Fibroblast of lung (primary cell): Measurements from ENCODE around the gene RGS10. TPM values are rescaled to one million over a fixed set of nuclear protein-coding genes. Genes with fewer than 3 reads are reported as not detected.

Experiments
- DNase-seq, 2 donors: peaks; one replicate each; pipeline versions ENCODE4 v3.0.0 to v3.0.0-alpha.2; 2010; ENCODE audit warnings: low read depth in 2 of 2
- H2AFZ ChIP-seq: 2 replicates; pipeline ENCODE4 v1.5.1; 2012; ENCODE audit warnings: low read length, control low read depth, inconsistent platforms
- H3K27ac ChIP-seq: 2 replicates; pipeline ENCODE4 v1.5.1; 2011; ENCODE audit warnings: low read length, control low read depth; ENCODE audit not compliant: insufficient read depth
- H3K27me3 ChIP-seq: 2 replicates; pipeline ENCODE4 v1.5.1; 2011; ENCODE audit warnings: mild to moderate bottlenecking, low read length; ENCODE audit not compliant: control insufficient read depth, insufficient read depth
- H3K36me3 ChIP-seq: 2 replicates; pipeline ENCODE4 v1.5.1; 2011; ENCODE audit warnings: low read length; ENCODE audit not compliant: control insufficient read depth, insufficient read depth
- H3K4me1 ChIP-seq: 2 replicates; pipeline ENCODE4 v1.5.1; 2011; ENCODE audit warnings: low read length; ENCODE audit not compliant: control insufficient read depth, insufficient read depth; ENCODE audit errors: extremely low read depth
- H3K4me2 ChIP-seq: 2 replicates; pipeline ENCODE4 v1.5.1; 2011; ENCODE audit warnings: low read length, control low read depth; ENCODE audit not compliant: insufficient read depth; ENCODE audit errors: extremely low read depth
- H3K4me3 ChIP-seq, 4 experiments: fragments of 200-600 bp in 1 of 4; sonication (generic) in 1 of 4; replicated peaks in 1 of 4; 2 replicates each; pipeline ENCODE4 v1.5.1; 2011 to 2016; ENCODE audit warnings: low read length in 4 of 4, low read depth in 3 of 4, mild to moderate bottlenecking in 3 of 4, control low read depth in 2 of 4, inconsistent platforms in 1 of 4, mixed read lengths in 1 of 4; ENCODE audit not compliant: insufficient read depth in 1 of 4; ENCODE audit errors: control extremely low read depth in 1 of 4
- H3K79me2 ChIP-seq: 2 replicates; pipeline ENCODE4 v1.5.1; 2012; ENCODE audit warnings: mild to moderate bottlenecking, low read length, inconsistent platforms; ENCODE audit not compliant: control insufficient read depth, insufficient read depth
- H3K9ac ChIP-seq: 2 replicates; pipeline ENCODE4 v1.5.1; 2011; ENCODE audit warnings: mild to moderate bottlenecking, low read length, control low read depth; ENCODE audit not compliant: insufficient read depth
- H3K9me3 ChIP-seq: 2 replicates; pipeline ENCODE4 v1.5.1; 2012; ENCODE audit warnings: low read depth, low read length; ENCODE audit not compliant: control insufficient read depth, insufficient read depth
- H4K20me1 ChIP-seq: 2 replicates; pipeline ENCODE4 v1.5.1; 2011; ENCODE audit warnings: low read length; ENCODE audit not compliant: control insufficient read depth, insufficient read depth; ENCODE audit errors: extremely low read depth
- CTCF ChIP-seq, 2 donors: IDR thresholded peaks in 1 of 2; conservative IDR thresholded peaks in 1 of 2; 1 replicate in 1 of 2; 2 replicates in 1 of 2; pipeline ENCODE4 v1.5.1; 2011 to 2012; ENCODE audit warnings: low read length in 2 of 2, control low read depth in 1 of 2, inconsistent platforms in 1 of 2, low read depth in 1 of 2, mild to moderate bottlenecking in 1 of 2
- EZH2 ChIP-seq: IDR thresholded peaks from 2 replicates; pipeline ENCODE4 v1.5.1; 2012; ENCODE audit warnings: low read length, control low read depth, mild to moderate bottlenecking; ENCODE audit errors: missing control alignments
- polyA plus RNA-seq, 2 donors: library from polyadenylated mRNA; depleted of rRNA in 1 of 2; stranded (reverse) in 1 of 2; unstranded in 1 of 2; fragments of >200 nt; gene quantifications; 2 replicates each; pipeline ENCODE4 v1.2.1, GENCODE V29; 2011 to 2012; ENCODE audit warnings: missing spikeins in 1 of 2
- total RNA-seq: library from RNA; depleted of rRNA; stranded (reverse); fragments of >200 nt; gene quantifications from 2 replicates; pipeline ENCODE4 v1.2.1, GENCODE V29; 2014

Gene RGS10
- total and polyA plus RNA-seq, 2 donors (not counting 1 experiment from before 2014, with no cell fraction given): 50.9 to 103 TPM

- no peak overlapping the region for H3K27ac ChIP-seq
- no peak overlapping the region for H3K4me2 ChIP-seq
- H3K36me3 ChIP-seq: no peaks in the 10 kb centered on the region
- H3K4me1 ChIP-seq: no peaks in the 10 kb centered on the region
- TF ChIP-seq EZH2 (no peak), CTCF (conservative IDR thresholded peaks at IDR 0.05 in 1 of 2, IDR thresholded peaks at IDR 0.05 in 1 of 2; ENCODE audit: low read depth in 1 of 2, low read length in 2 of 2) (no peak)
- H4K20me1 ChIP-seq: no peaks in the 10 kb centered on the region
- no peak overlapping the region for H3K4me3 ChIP-seq
- H2AFZ ChIP-seq: no peak overlapping the region
- H3K27me3 ChIP-seq: peaks cover 12% of the 10 kb centered on the region
- no peaks in the 10 kb centered on the region for H3K9me3 ChIP-seq
- no peak for DNase-seq
- H3K79me2 ChIP-seq: no peaks in the 10 kb centered on the region
- H3K9ac ChIP-seq: no peak overlapping the region
These were observed 60.6 kb downstream of the RGS10 start for GRCh38 chr10:119481781-119482426.

GRCh38 chr10:119480667-119481066 lies 61.9 kb downstream of the RGS10 start:
- DNase-seq: peak in 1 of 2 donors; percentile 59
- Histone ChIP-seq H3K4me2 (no peak overlapping the region), H3K9ac (no peak overlapping the region), H3K4me1 (no peaks in the 10 kb centered on the region), H2AFZ (no peak overlapping the region), H3K27ac (no peak overlapping the region), H3K9me3 (no peaks in the 10 kb centered on the region), H3K79me2 (no peaks in the 10 kb centered on the region), H3K27me3 (peaks cover 21% of the 10 kb centered on the region), H3K4me3 (no peak overlapping the region), H3K36me3 (no peaks in the 10 kb centered on the region), H4K20me1 (no peaks in the 10 kb centered on the region)
- TF ChIP-seq CTCF (conservative IDR thresholded peaks at IDR 0.05 in 1 of 2, IDR thresholded peaks at IDR 0.05 in 1 of 2; ENCODE audit: low read depth in 1 of 2, low read length in 2 of 2) (no peak), EZH2 (no peak)

GRCh38 chr10:119479532-119479931 lies 63.0 kb downstream of the RGS10 start:
- Histone ChIP-seq H3K4me1 (no peaks in the 10 kb centered on the region), H3K9me3 (no peaks in the 10 kb centered on the region), H3K36me3 (no peaks in the 10 kb centered on the region), H3K27ac (no peak overlapping the region), H3K4me2 (no peak overlapping the region), H3K27me3 (peaks cover 32% of the 10 kb centered on the region), H2AFZ (no peak overlapping the region), H3K4me3 (no peak overlapping the region), H3K9ac (no peak overlapping the region), H3K79me2 (no peaks in the 10 kb centered on the region), H4K20me1 (no peaks in the 10 kb centered on the region)
- DNase-seq: no peak
- no peak for TF ChIP-seq CTCF (conservative IDR thresholded peaks at IDR 0.05 in 1 of 2, IDR thresholded peaks at IDR 0.05 in 1 of 2; ENCODE audit: low read depth in 1 of 2, low read length in 2 of 2)
- no peak for TF ChIP-seq EZH2
